GM10248 (cell line): ENCODE data around the gene DYTN.

ENCODE experiments used
- CTCF ChIA-PET: fragments of 300-600 bp; sonication (Branson Sonifier 250); formaldehyde crosslinking; extraction: SDS; loops from one replicate; lab custom pipeline; 2021; ENCODE audit warnings: antibody characterized with exemption; lab: Yijun Ruan, JAX
- POLR2A ChIA-PET: fragments of 350-650 bp; sonication (Branson Sonifier 250); formaldehyde crosslinking; extraction: SDS; loops from one replicate; lab custom pipeline; 2020; ENCODE audit warnings: antibody characterized with exemption; lab: Yijun Ruan, JAX
- DNase-seq: peaks from one replicate; pipeline ENCODE4 v3.0.0; 2012; ENCODE audit errors: extremely low spot score
- TF ChIP-seq, protein P1 (sequence below): IDR thresholded peaks from 2 replicates; pipeline ENCODE4 v1.5.1; 2012; ENCODE audit warnings: mild to moderate bottlenecking, low read depth; ENCODE audit errors: extremely low read depth, missing control alignments, control extremely low read depth

Gene DYTN

DNA sequence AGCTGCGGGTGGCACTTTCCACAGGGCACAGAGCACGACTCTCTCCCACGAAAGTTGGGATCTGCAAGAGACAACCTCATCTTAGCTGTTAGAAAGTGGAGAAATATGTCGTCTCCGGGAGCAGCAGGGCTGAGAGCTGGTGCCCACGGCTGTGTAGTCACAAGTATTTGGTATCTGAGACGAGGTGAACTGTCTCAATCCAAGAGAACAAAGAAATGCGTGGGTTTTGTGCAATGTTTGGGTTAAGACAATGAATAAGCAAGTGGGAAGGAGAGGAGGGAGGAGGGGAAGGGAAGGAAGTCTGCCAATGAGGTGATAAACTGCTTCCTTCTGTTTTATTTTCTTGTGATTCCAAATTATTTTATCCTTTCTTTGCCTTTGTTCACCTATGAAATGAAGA is 18.0 kb downstream of the DYTN start:
- no peak for DNase-seq
- POLR2A ChIA-PET = no interaction called here
- TF ChIP-seq, protein P1, sequence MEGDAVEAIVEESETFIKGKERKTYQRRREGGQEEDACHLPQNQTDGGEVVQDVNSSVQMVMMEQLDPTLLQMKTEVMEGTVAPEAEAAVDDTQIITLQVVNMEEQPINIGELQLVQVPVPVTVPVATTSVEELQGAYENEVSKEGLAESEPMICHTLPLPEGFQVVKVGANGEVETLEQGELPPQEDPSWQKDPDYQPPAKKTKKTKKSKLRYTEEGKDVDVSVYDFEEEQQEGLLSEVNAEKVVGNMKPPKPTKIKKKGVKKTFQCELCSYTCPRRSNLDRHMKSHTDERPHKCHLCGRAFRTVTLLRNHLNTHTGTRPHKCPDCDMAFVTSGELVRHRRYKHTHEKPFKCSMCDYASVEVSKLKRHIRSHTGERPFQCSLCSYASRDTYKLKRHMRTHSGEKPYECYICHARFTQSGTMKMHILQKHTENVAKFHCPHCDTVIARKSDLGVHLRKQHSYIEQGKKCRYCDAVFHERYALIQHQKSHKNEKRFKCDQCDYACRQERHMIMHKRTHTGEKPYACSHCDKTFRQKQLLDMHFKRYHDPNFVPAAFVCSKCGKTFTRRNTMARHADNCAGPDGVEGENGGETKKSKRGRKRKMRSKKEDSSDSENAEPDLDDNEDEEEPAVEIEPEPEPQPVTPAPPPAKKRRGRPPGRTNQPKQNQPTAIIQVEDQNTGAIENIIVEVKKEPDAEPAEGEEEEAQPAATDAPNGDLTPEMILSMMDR = no peak
- CTCF ChIA-PET = interaction anchor here (1.4 kb wide), 1 partner anchor 13 kb away, joined by 3 read pairs; no protein-coding TSS in a partner anchor

DNA sequence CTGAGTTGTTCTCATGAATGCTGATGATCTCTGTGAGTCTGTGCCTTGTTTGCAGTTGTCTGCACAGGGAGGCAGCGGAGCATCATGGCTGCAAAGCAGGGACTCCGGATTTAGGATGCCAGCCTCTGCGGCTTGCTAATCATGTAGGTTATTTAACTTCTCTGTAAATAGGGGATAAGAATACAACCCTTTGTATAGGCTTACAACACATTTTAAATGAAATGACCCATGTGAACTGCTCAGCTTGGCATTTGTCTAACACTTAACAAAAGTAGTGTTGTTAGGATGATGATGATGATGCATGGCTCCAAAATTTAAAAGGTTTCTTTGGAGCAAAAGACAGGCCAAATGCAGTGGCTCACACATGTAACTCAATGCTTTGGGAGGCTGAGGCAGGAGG is 19.4 kb downstream of the DYTN start:
- TF ChIP-seq, protein P1 = no peak
- DNase-seq = no peak
- POLR2A ChIA-PET = no interaction called here
- CTCF ChIA-PET = interaction anchor here (0.7 to 1.5 kb wide), 2 partner anchors 12 to 84 kb away, joined by 3 to 4 read pairs; no protein-coding TSS in a partner anchor

DNA sequence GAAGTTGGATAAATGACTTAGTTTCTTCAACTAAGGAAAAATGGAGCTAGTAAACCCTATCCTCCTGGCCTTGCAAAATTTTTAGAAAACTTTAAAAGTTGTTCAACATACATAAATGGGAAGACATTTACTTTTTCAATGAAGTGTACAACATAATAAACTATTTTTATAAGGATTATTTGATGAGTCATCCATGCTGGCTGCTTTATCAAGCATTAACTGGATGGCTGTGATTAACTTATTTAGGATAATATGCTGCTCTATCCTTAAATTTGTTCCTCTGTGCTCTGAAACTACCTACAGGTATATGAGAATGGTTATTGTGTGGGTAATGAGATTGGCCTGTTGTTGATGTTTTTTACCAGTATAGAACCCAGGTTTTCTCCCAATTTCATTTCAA is 21.3 kb downstream of the DYTN start:
- ChIA-PET POLR2A (no interaction called here), CTCF (interaction anchor here (1.0 to 1.7 kb wide), 3 partner anchors 9 to 777 kb away, joined by 3 to 4 read pairs (median 4); no protein-coding TSS in a partner anchor)
- TF ChIP-seq, protein P1 = no peak
- no peak for DNase-seq

DNA sequence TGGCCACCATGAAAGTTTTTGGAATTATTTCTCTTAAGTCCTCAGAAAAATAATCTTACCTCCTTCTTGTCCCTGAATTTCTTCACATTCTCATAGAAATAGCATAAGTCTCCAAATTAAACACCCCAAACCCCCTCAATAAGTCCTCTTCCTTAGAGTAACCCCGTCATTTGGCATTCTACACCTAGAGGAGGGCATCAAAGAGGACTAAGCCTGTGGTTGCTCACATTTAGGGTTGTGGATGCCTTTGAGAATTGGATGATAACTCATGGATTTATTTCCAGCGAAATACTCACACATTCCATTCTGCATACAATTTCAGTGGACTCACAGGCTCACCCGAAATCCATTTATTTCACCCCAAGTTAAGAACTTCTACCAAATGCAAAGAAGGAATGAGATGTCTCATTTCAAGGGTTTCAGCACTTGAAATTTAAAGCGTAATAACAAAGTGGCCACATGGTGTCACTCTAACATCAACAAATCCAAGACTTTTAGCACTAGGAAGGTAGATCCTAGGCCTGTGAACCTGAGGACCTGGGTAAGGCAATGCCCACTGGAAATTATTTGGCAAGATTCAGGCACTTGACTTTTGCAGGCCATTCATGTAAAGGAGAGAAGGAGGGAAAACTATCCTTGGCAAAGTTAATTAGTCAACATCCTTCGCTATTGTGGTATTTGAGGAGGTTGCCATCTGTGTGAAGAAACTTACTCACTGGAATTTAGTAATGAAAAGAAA is 24.6 kb downstream of the DYTN start:
- peak; percentile 58 for DNase-seq
- CTCF ChIA-PET = interaction anchor here (1.1 to 2.5 kb wide), 4 partner anchors 28 to 1347 kb away, joined by 3 to 16 read pairs (median 6); no protein-coding TSS in a partner anchor
- POLR2A ChIA-PET = no interaction called here
- TF ChIP-seq, protein P1 = peak; percentile 61

DNA sequence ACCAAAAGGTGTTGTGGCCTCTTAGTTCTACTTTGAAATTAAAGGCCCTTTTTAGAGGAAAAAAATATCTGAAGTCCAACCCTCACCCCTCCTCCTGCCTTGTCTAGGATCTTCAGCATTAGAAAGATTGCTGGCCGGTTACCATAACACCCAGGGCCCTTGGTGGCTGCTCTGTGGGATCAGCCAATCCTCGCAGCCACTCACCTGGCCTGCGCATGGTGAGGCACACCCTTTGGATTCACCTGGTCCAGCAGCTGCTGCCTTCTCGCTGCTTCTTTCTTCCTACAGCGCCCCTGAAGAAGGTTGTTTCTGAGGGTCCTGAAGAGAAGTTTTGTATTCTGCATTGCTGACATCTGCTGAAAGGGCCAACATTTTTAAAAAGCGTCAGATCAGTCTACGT is 25.2 kb downstream of the DYTN start:
- TF ChIP-seq, protein P1 = no peak
- ChIA-PET CTCF (no interaction called here), POLR2A (no interaction called here)
- no peak for DNase-seq

DNA sequence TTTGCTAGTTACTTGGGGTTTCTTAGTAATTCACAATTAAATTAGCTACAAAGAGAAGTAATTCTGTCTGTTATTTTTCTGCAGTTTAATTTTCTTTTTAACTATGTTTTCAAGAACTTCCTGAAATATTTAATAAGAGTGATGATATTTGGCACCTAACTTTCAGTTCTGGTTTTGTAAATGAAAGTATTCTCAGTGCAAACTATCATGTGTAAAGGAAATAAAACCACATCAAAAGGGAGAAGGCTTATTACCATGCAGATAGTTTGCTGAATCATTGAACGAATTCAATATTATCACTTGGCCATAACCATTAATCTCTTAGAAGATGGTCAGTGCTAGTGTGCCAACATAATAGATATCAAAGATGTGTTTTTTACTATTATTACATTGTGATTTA is 29.2 kb downstream of the DYTN start:
- no peak for DNase-seq
- ChIA-PET POLR2A (no interaction called here), CTCF (interaction anchor here (2.0 kb wide), 1 partner anchor 93 kb away, joined by 8 read pairs; no protein-coding TSS in a partner anchor)
- TF ChIP-seq, protein P1 = no peak
